PFSK-1 (cell line): ENCODE data around the gene CCNJL. TPM values are rescaled to one million over a fixed set of nuclear protein-coding genes. Genes with fewer than 3 reads are reported as not detected.

Source experiments
- FOXP2 ChIP-seq: optimal IDR thresholded peaks from 2 replicates; pipeline ENCODE3; 2011; ENCODE audit warnings: borderline replicate concordance, control low read depth, inconsistent platforms; ENCODE audit not compliant: insufficient read depth; ENCODE audit errors: extremely low read length, extremely low read depth
- POLR2AphosphoS5 ChIP-seq: IDR thresholded peaks from 2 replicates; pipeline ENCODE4 v1.6.1; 2012; ENCODE audit warnings: low read depth, mild to moderate bottlenecking, control low read depth, low read length, moderate library complexity
- SIN3A ChIP-seq: IDR thresholded peaks from 2 replicates; pipeline ENCODE4 v1.6.1; 2012; ENCODE audit warnings: mild to moderate bottlenecking, low read length, moderate library complexity, borderline replicate concordance; ENCODE audit not compliant: insufficient read depth
- TAF1 ChIP-seq: IDR thresholded peaks from 2 replicates; pipeline ENCODE4 v1.6.1; 2012; ENCODE audit warnings: low read length, control low read depth, borderline replicate concordance; ENCODE audit not compliant: insufficient read depth
- polyA plus RNA-seq: library from polyadenylated mRNA; unstranded; fragments of >200 nt; gene quantifications from one replicate; pipeline ENCODE4 v1.2.1, GENCODE V29; 2012; ENCODE audit warnings: low read depth, missing spikeins; ENCODE audit not compliant: insufficient read length
- TF ChIP-seq, protein P1 (sequence below), 2 experiments: IDR thresholded peaks; 2 replicates each; pipeline versions ENCODE4 v1.6.1 to v1.8.0; 2011 to 2012; ENCODE audit warnings: low read depth in 2 of 2, low read length in 2 of 2, control low read depth in 1 of 2, inconsistent platforms in 1 of 2, mild to moderate bottlenecking in 1 of 2, moderate library complexity in 1 of 2; ENCODE audit not compliant: insufficient read depth in 1 of 2

CCNJL gene, protein sequence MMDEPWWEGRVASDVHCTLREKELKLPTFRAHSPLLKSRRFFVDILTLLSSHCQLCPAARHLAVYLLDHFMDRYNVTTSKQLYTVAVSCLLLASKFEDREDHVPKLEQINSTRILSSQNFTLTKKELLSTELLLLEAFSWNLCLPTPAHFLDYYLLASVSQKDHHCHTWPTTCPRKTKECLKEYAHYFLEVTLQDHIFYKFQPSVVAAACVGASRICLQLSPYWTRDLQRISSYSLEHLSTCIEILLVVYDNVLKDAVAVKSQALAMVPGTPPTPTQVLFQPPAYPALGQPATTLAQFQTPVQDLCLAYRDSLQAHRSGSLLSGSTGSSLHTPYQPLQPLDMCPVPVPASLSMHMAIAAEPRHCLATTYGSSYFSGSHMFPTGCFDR
- 0.20 TPM for polyA plus RNA-seq

DNA sequence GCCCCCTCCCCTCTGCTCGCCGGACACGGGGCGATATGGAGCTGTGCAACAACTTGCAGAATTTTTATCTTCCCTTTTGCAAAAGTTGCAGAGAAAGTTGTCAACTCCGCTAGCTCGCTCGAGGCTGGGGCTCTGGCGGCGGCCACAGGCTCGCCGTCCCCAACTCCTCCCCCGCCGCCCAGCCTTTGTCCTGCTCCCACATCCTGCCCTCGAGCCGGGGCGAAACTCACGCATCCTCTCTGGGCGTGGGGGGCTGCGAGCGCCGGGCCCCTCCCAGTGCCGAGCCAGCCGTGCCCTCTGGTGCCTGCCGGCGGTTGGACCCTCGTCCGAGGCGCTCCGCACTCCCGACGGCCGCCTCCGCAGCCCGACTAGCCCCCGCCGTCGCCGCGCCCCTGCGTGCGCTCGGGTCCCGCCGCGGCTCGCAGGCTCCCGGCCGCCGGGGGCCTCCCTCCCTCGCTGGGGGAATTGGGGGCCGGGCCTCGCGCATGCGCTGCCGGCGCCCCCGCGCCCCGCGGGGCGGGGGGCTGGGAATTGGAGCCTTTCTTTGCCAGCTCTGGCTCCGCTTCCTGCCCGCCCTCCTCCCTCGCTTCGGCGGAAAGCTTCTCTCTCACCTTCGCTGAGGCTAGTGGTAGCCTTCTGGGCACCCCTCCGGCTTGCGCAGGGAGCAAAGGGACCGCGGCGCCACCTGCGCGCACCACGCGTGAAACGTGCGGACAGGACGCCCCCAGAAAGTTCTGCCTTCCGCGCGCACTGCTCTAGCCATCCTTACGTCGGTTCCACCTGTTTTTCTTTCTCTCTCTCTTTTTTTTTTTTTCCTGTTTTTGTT, at the start of gene CCNJL:
Gene CCNJL, minus strand, starts transcription at position 431 of the 826 bp plus-strand sequence. CDS start 641 bp downstream, outside the sequence.
- TF ChIP-seq TAF1 (no peak), SIN3A (no peak)
- TF ChIP-seq, protein P1, sequence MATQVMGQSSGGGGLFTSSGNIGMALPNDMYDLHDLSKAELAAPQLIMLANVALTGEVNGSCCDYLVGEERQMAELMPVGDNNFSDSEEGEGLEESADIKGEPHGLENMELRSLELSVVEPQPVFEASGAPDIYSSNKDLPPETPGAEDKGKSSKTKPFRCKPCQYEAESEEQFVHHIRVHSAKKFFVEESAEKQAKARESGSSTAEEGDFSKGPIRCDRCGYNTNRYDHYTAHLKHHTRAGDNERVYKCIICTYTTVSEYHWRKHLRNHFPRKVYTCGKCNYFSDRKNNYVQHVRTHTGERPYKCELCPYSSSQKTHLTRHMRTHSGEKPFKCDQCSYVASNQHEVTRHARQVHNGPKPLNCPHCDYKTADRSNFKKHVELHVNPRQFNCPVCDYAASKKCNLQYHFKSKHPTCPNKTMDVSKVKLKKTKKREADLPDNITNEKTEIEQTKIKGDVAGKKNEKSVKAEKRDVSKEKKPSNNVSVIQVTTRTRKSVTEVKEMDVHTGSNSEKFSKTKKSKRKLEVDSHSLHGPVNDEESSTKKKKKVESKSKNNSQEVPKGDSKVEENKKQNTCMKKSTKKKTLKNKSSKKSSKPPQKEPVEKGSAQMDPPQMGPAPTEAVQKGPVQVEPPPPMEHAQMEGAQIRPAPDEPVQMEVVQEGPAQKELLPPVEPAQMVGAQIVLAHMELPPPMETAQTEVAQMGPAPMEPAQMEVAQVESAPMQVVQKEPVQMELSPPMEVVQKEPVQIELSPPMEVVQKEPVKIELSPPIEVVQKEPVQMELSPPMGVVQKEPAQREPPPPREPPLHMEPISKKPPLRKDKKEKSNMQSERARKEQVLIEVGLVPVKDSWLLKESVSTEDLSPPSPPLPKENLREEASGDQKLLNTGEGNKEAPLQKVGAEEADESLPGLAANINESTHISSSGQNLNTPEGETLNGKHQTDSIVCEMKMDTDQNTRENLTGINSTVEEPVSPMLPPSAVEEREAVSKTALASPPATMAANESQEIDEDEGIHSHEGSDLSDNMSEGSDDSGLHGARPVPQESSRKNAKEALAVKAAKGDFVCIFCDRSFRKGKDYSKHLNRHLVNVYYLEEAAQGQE (IDR thresholded peaks at IDR 0.05; ENCODE audit: insufficient read depth in 1 of 2, low read depth in 2 of 2, low read length in 2 of 2): no peak

DNA sequence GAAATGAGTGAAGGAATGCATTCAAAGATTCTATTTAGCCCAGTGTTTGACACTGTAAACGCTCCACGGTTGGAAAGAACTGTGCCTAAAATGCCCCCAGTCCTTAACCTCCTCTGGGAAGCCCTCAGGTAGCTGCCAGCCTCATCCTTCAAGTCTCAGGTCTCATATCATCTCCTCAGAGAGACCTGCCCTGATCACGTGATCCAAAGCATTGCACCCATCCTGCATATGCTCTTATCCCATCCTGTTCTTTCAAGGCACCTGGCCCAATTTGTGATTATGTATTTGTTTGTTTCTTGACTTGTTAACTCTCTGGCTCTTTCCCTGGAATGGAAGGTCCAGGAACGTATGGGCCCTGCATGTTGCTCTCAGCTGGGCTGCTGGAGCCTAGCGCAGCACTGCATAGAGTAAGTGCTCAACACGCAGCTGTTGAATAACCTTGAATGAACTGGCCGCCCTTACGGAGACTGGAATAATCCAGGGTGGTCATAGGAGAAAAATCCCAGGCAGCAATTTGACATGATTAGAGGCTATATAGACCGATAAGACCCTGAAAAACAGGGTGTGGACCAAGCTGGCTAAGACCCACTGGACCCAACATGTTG, 49.4 kb upstream of the CCNJL start:
- no peak for TF ChIP-seq SIN3A
- no peak for TF ChIP-seq TAF1
- no peak for TF ChIP-seq POLR2AphosphoS5
- TF ChIP-seq, protein P1 (IDR thresholded peaks at IDR 0.05; ENCODE audit: insufficient read depth in 1 of 2, low read depth in 2 of 2, low read length in 2 of 2): no peak
- TF ChIP-seq FOXP2: no peak

DNA sequence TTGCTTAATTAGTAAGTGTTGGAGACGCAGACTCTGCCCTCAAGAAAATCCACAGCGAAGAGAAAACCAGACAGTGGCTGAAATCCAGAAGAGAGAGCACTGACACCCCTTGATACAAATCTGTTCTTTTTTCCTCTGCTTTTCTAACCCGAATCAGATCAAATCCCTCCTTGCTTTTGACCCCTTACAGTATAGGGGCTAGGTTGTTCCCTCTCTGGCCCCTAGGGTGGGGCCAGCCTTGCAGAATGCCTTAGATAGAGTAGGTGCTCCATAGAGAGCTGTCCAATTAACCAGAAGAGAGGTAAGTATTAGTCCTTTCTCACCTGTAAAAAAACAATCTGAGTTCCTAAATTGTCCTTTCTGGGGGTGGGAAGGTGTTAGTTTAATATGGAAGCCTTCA, 47.9 kb upstream of the CCNJL start:
- TF ChIP-seq, protein P1 (IDR thresholded peaks at IDR 0.05; ENCODE audit: insufficient read depth in 1 of 2, low read depth in 2 of 2, low read length in 2 of 2): no peak
- no peak for TF ChIP-seq POLR2AphosphoS5
- TF ChIP-seq FOXP2: no peak
- no peak for TF ChIP-seq SIN3A
- no peak for TF ChIP-seq TAF1

DNA sequence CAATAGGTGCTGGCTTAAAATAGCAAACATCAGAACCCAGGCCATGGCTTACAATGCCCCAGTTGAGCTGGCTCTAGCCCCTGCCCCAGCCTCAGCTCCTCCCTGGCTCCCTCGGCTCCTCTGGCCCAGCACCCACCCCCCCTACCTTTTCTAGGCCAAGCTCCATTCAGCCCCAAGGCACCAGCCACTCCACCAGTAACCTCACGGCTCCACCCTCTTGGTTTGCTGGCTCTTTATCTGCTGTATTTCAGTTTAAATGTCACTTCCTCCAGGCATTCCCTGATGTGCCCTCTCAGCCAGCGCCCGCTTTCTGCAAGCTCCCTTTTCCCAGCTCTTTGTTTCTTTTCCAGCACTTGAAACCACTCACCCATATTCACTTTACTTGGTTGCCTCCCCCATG, 47.5 kb upstream of the CCNJL start:
- TF ChIP-seq POLR2AphosphoS5 (no peak), TAF1 (no peak), SIN3A (no peak), FOXP2 (no peak)
- TF ChIP-seq, protein P1 (IDR thresholded peaks at IDR 0.05; ENCODE audit: insufficient read depth in 1 of 2, low read depth in 2 of 2, low read length in 2 of 2): no peak
